Measurements from ENCODE around the gene SLC39A11.

DNA sequence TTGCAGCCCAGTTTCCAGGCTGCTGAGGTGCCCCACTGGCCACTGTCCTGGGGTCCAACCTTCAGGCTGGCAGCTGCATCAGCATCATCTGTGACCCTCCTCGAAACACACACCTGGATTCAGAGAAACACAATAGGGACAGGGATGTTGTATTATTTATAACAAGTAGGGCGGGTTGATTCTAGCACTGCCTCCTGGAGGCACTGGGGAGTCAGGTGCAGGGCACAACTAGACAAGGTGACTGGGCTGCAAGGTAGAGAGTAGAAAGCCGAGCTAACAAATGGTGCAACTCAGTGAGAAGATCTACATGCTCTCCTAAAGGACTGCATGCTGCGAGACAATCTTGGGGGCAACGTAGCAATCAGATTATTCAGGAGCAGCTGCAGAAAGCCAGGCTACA, 317.3 kb downstream of the SLC39A11 start:
- TF ChIP-seq POLR2A (IDR thresholded peaks at IDR 0.05): no peak
- no peak for TF ChIP-seq CTCF (IDR thresholded peaks at IDR 0.05)
